ENCODE measurements around the gene TICRR.
"Not testable (repeated sequence)": the region's sequence is repeated elsewhere in the genome, so short reads cannot be mapped to it uniquely, and the experiment has no call there.

The TICRR gene

DNA sequence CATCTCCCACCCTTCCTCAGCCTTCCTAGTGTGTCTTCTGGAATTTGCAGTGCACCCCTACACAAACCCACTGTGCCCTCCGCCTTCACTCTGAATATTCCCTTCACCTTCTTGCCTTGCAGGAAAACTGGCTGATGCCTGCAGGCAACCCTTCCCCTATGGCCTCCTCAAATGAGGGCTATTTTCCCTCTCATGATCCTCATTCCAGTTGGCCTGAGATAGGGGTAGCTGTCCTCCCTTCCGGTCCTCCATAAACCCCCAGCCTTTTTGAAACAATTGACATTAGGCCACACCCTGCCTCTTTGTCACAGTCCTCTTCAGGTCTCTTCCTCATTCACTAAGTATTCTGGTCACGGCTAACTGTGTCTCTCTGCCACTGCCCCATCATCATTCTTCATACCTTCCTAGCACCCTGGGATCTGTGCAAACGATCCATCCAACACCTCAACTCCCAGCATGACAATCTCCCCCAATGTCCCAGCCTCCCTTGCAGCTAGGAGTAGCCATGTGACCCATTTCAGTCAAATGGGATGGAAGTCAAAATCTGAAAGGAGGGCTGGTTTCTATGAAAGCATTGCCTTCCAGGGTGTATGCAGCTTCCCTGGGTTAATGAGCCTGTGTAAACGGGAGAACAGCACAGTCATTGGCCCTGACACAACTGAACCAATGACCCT lies 8.5 kb upstream of the TICRR start:
- DNase-seq (ENCODE audit: low read depth) = no peak
- in situ Hi-C loops (cut with HindIII; ENCODE audit: low sequenced_read_pairs) = no loop called here
- no peak overlapping the region for H3K4me3 ChIP-seq (ENCODE audit: low read depth, low read length)
- TF ChIP-seq, protein P1, sequence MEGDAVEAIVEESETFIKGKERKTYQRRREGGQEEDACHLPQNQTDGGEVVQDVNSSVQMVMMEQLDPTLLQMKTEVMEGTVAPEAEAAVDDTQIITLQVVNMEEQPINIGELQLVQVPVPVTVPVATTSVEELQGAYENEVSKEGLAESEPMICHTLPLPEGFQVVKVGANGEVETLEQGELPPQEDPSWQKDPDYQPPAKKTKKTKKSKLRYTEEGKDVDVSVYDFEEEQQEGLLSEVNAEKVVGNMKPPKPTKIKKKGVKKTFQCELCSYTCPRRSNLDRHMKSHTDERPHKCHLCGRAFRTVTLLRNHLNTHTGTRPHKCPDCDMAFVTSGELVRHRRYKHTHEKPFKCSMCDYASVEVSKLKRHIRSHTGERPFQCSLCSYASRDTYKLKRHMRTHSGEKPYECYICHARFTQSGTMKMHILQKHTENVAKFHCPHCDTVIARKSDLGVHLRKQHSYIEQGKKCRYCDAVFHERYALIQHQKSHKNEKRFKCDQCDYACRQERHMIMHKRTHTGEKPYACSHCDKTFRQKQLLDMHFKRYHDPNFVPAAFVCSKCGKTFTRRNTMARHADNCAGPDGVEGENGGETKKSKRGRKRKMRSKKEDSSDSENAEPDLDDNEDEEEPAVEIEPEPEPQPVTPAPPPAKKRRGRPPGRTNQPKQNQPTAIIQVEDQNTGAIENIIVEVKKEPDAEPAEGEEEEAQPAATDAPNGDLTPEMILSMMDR (IDR thresholded peaks at IDR 0.05; ENCODE audit: low read depth, low read length, missing control alignments) = no peak

DNA sequence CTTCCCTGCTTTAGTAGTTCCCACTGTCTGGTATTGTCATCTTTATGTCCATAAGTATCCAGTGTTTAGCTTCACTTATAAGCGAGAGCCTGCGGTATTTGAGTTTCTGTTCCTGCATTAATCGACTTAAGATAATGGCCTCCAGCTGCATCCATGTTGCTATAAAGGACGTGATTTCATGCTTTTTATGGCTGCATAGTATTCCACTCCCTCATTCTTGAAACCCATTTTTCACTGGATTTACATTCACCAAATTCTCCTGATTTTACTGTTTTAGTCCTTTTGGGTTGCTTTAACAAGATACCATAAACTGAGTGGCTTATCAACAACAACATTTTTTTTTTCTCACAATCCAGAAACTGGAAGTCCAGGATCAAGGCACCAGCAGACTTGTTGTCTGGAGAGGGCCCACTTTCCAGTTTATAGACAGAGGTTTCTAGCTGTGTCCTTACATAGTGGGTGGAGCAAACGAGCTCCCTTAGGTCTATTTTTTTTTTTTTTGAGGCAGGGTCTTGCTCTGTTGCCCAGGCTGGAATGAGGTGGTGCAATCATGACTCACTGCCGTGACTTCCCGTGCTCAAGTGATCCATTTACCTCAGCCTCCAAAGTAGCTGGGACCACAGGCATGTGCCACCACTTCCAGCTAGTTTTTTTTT lies 6.1 kb upstream of the TICRR start:
- TF ChIP-seq, protein P1 (IDR thresholded peaks at IDR 0.05; ENCODE audit: low read depth, low read length, missing control alignments) = no peak
- DNase-seq (ENCODE audit: low read depth) = no peak
- in situ Hi-C loops (cut with HindIII; ENCODE audit: low sequenced_read_pairs) = no loop called here
- no peak overlapping the region for H3K4me3 ChIP-seq (ENCODE audit: low read depth, low read length)

DNA sequence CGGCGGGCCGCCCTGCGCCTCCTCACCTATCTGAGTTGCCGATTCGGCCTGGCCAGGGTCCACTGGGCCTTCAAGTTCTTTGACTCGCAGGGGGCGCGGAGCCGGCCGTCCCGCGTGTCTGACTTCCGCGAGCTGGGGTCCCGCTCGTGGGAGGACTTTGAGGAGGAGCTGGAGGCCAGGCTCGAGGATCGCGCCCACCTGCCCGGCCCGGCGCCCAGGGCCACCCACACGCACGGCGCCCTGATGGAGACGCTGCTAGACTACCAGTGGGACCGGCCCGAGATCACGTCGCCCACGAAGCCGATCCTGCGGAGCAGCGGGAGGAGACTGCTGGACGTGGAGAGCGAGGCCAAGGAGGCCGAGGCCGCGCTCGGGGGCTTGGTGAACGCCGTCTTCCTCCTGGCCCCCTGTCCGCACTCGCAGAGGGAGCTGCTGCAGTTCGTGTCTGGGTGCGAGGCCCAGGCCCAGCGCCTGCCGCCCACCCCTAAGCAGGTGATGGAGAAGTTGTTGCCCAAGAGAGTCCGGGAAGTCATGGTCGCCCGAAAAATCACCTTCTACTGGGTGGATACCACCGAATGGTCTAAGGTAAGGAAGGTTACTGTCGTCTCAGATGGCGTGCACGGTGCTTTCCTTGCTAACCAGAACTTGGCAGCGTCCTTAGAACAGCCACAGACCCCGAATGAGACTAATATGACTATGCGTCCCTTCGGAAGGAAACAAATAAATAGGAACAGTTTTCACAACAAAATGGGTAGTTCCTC lies 567 bp downstream of the TICRR start:
- in situ Hi-C loops (cut with HindIII; ENCODE audit: low sequenced_read_pairs) = no loop called here
- peak overlapping the region; percentile 88 for H3K4me3 ChIP-seq (ENCODE audit: low read depth, low read length)
- DNase-seq (ENCODE audit: low read depth) = no peak
- TF ChIP-seq, protein P1 (IDR thresholded peaks at IDR 0.05; ENCODE audit: low read depth, low read length, missing control alignments) = no peak

DNA sequence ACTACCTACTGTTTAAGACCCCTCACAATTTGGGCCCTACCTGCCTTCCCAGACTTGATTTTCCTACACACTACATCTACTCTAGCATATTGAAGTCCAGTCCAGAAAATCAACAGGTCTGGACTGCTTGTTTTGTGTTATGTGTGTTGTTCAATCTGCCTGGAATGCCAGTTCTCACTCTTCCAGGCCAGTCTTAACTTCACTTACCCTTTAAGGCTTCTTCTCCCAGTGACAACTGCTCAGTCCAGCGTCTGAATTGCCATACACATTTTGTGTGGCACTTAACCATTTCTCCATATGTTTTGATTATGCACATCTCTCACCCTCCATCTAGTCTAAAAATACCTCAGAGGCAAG lies 1.1 kb downstream of the TICRR start:
- in situ Hi-C loops (cut with HindIII; ENCODE audit: low sequenced_read_pairs) = no loop called here
- DNase-seq (ENCODE audit: low read depth) = no peak
- TF ChIP-seq, protein P1 (IDR thresholded peaks at IDR 0.05; ENCODE audit: low read depth, low read length, missing control alignments) = no peak
- H3K4me3 ChIP-seq (ENCODE audit: low read depth, low read length) = peak overlapping the region; percentile 88

DNA sequence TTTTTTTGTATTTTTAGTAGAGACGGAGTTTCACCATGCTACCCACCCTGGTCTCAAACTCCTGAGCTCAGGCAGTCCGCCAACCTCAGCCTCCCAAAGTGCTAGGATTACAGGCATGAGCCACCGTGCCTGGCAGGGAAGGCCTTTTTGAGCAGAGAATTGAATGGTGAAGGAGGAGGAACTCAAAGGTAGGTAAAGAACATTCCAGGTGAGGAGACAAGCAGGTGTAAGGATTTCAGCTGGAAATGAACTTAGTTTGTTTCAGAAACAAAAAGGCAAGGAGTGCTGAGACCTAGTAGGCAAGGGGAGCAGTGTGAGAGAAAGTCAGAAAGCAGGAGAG lies 2.5 kb downstream of the TICRR start:
- in situ Hi-C loops (cut with HindIII; ENCODE audit: low sequenced_read_pairs) = no loop called here
- DNase-seq (ENCODE audit: low read depth) = no peak
- TF ChIP-seq, protein P1 (IDR thresholded peaks at IDR 0.05; ENCODE audit: low read depth, low read length, missing control alignments) = no peak
- H3K4me3 ChIP-seq (ENCODE audit: low read depth, low read length) = peak overlapping the region; percentile 14

DNA sequence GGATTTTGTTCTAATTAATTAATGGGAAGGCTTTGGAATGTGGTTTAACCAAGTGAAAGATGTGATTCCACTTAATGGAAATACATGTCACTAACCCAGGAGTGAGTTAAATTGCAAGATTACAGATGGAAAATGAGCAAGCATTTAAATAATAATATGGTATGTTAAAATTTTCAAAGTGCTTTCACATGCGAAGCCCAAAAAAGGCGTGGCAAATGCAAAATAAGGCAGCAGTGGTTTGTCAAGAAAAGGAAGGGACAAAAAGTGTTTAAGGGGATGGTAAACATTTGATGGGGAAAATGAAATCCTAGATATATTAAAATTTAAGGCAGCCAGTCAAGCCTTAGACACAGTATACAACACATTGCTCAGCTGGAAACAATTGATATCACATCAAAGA lies 2.9 kb downstream of the TICRR start:
- in situ Hi-C loops (cut with HindIII; ENCODE audit: low sequenced_read_pairs) = no loop called here
- H3K4me3 ChIP-seq (ENCODE audit: low read depth, low read length) = peak overlapping the region; percentile 14
- no peak for DNase-seq (ENCODE audit: low read depth)
- TF ChIP-seq, protein P1 (IDR thresholded peaks at IDR 0.05; ENCODE audit: low read depth, low read length, missing control alignments) = no peak

DNA sequence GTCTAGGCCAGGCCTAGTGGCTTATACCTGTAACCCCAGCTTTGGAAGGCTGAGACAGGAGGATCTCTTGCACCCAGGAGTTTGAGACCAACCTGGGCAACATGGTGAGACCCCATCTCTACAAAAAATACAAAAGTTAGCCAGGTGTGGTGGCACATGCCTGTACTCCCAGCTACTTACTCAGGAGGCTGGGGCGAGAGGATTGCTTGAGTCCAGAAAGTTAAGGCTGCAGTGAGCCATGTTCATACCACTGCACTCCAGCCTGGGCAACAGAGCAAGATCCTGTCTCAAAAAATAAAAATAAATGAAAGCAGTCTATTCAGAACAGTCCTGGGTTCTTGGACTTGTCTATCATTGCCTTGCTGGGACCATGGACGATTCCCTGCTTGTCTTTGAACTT lies 5.5 kb downstream of the TICRR start:
- H3K4me3 ChIP-seq (ENCODE audit: low read depth, low read length); in situ Hi-C loops (cut with HindIII; ENCODE audit: low sequenced_read_pairs); DNase-seq (ENCODE audit: low read depth): not testable (repeated sequence)
